GM19452 (cell line): ENCODE results near the gene ZNF407.
A peak's percentile ranks its signal among the peaks of the same experiment; 100 is the strongest.

Experiments used
- ATAC-seq: cut with Tn5 transposase; IDR thresholded peaks from one replicate; pipeline ENCODE4 v1.9.1; 2021; ENCODE audit not compliant: unreplicated experiment

The ZNF407 gene

GRCh38 chr18:74995419-74995736 lies 397.7 kb downstream of the ZNF407 start:
- ATAC-seq = no peak

GRCh38 chr18:74996055-74996454 lies 398.4 kb downstream of the ZNF407 start:
- ATAC-seq = no peak

GRCh38 chr18:74996996-74997395 lies 399.3 kb downstream of the ZNF407 start:
- ATAC-seq = no peak

- ATAC-seq = no peak
These were observed 403.2 kb downstream of the ZNF407 start for GRCh38 chr18:75000920-75001319.

- no peak for ATAC-seq
These were observed 405.4 kb downstream of the ZNF407 start for GRCh38 chr18:75003039-75003438.

- ATAC-seq = no peak
These were observed 406.4 kb downstream of the ZNF407 start for GRCh38 chr18:75003764-75004690.

- no peak for ATAC-seq
These were observed 408.0 kb downstream of the ZNF407 start for GRCh38 chr18:75005626-75006025.

- ATAC-seq = no peak
These were observed 410.5 kb downstream of the ZNF407 start for GRCh38 chr18:75008186-75008585.

GRCh38 chr18:75009296-75009695 lies 411.6 kb downstream of the ZNF407 start:
- no peak for ATAC-seq

- ATAC-seq = no peak
These were observed 412.2 kb downstream of the ZNF407 start for GRCh38 chr18:75009878-75010277.

- no peak for ATAC-seq
These were observed 412.6 kb downstream of the ZNF407 start for GRCh38 chr18:75010278-75010677.

GRCh38 chr18:75010689-75011088 lies 413.0 kb downstream of the ZNF407 start:
- no peak for ATAC-seq

GRCh38 chr18:75016025-75016717 lies 418.5 kb downstream of the ZNF407 start:
- ATAC-seq = peak; percentile 95

- ATAC-seq = no peak
These were observed 425.8 kb downstream of the ZNF407 start for GRCh38 chr18:75023473-75023872.

- no peak for ATAC-seq
These were observed 427.2 kb downstream of the ZNF407 start for GRCh38 chr18:75024871-75025270.

- ATAC-seq = no peak
These were observed 427.9 kb downstream of the ZNF407 start for GRCh38 chr18:75025573-75025972.

- no peak for ATAC-seq
These were observed 431.8 kb downstream of the ZNF407 start for GRCh38 chr18:75029481-75029880.

GRCh38 chr18:75031717-75032317 lies 434.1 kb downstream of the ZNF407 start:
- no peak for ATAC-seq

GRCh38 chr18:75033516-75033915 lies 435.8 kb downstream of the ZNF407 start:
- ATAC-seq = no peak

- ATAC-seq = no peak
These were observed 437.3 kb downstream of the ZNF407 start for GRCh38 chr18:75034937-75035336.

GRCh38 chr18:75035928-75036327 lies 438.3 kb downstream of the ZNF407 start:
- ATAC-seq = no peak
